Gastrocnemius medialis (tissue), 4 donors: ENCODE measurements around the gene DHRS3.

Source experiments
- POLR2A ChIP-seq, 2 donors: fragments of 450-650 bp; IDR thresholded peaks; one replicate each; pipeline ENCODE4 v1.6.1; 2017; ENCODE audit warnings: antibody characterized with exemption in 2 of 2, mild to moderate bottlenecking in 2 of 2, moderate library complexity in 2 of 2
- TF ChIP-seq, protein P1 (sequence below), 5 experiments: fragments of 450-650 bp in 3 of 5; fragments of 200-600 bp in 2 of 5; sonication (generic) in 2 of 5; IDR thresholded peaks in 4 of 5; conservative IDR thresholded peaks in 1 of 5; 1 replicate in 4 of 5; 2 replicates in 1 of 5; pipeline ENCODE4 v1.5.1; 2016 to 2019; ENCODE audit warnings: antibody characterized with exemption in 5 of 5, mild to moderate bottlenecking in 3 of 5, moderate library complexity in 3 of 5

DNA sequence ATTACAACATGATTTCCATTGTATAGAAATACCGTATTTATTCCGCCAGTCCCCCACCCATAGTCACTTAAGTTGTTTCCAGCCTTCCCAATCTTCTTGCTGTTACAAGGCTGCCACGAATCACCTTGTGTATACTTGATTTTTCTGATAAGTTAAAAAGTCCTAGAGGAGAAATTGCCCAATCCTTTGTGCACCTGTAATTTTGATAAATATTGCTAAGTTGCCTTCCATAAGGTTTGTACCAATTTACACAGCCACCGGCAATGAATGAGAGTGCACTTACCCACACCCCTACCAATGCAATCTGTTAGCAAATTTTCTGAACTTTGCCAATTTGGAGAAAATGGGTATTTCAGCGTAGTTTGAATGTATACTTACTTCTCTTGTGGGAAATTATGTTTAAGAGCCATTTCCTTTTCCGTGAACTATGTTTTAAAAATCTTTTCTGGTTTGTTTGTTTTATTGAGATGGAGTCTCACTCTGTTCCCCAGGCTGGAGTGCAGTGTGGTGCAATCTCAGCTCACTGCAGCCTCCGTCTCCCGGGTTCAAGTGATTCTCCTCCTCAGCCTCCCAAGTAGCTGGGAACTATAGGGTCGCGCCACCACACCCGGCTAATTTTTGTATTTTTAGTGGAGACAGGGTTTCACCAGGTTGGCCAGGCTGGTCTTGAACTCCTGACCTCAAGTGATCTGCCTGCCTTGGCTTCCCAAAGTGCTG lies 87.4 kb downstream of the DHRS3 start:
- TF ChIP-seq, protein P1, sequence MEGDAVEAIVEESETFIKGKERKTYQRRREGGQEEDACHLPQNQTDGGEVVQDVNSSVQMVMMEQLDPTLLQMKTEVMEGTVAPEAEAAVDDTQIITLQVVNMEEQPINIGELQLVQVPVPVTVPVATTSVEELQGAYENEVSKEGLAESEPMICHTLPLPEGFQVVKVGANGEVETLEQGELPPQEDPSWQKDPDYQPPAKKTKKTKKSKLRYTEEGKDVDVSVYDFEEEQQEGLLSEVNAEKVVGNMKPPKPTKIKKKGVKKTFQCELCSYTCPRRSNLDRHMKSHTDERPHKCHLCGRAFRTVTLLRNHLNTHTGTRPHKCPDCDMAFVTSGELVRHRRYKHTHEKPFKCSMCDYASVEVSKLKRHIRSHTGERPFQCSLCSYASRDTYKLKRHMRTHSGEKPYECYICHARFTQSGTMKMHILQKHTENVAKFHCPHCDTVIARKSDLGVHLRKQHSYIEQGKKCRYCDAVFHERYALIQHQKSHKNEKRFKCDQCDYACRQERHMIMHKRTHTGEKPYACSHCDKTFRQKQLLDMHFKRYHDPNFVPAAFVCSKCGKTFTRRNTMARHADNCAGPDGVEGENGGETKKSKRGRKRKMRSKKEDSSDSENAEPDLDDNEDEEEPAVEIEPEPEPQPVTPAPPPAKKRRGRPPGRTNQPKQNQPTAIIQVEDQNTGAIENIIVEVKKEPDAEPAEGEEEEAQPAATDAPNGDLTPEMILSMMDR (IDR thresholded peaks at IDR 0.05 in 4 of 5, conservative IDR thresholded peaks at IDR 0.05 in 1 of 5), result no peak
- no peak for TF ChIP-seq POLR2A (IDR thresholded peaks at IDR 0.05)
